Muscle layer of duodenum (tissue), 2 donors: ENCODE measurements around the gene DPYSL5.

Source experiments
- H3K27ac ChIP-seq: one replicate; pipeline ENCODE4 v1.7.0; 2013; ENCODE audit warnings: mild to moderate bottlenecking, low read length
- H3K27me3 ChIP-seq: one replicate; pipeline ENCODE4 v1.7.0; 2013; ENCODE audit warnings: low read depth, mild to moderate bottlenecking, control low read depth, low read length
- H3K36me3 ChIP-seq, 2 donors: one replicate each; pipeline ENCODE4 v1.7.0; 2013; ENCODE audit warnings: low read length in 2 of 2, control low read depth in 1 of 2, mild to moderate bottlenecking in 1 of 2; ENCODE audit not compliant: insufficient read depth in 2 of 2, control insufficient read depth in 1 of 2
- H3K4me1 ChIP-seq, 2 donors: one replicate each; pipeline ENCODE4 v1.7.0; 2013; ENCODE audit warnings: low read length in 2 of 2, mild to moderate bottlenecking in 2 of 2, control low read depth in 1 of 2, moderate library complexity in 1 of 2; ENCODE audit not compliant: insufficient read depth in 2 of 2, control insufficient read depth in 1 of 2
- H3K4me3 ChIP-seq, 2 donors: one replicate each; pipeline ENCODE4 v1.7.0; 2013; ENCODE audit warnings: low read length in 2 of 2, low read depth in 1 of 2, mild to moderate bottlenecking in 1 of 2
- H3K9me3 ChIP-seq, 2 donors: one replicate each; pipeline ENCODE4 v1.7.0; 2013; ENCODE audit warnings: low read length in 2 of 2, control low read depth in 1 of 2, mild to moderate bottlenecking in 1 of 2; ENCODE audit not compliant: control insufficient read depth in 1 of 2
- donor health status: healthy.

The DPYSL5 gene

GRCh38 chr2:26975656-26976055, 127.7 kb downstream of the DPYSL5 start:
- H3K4me3 ChIP-seq: no peak overlapping the region

GRCh38 chr2:26976237-26976636, 128.3 kb downstream of the DPYSL5 start:
- H3K4me1 ChIP-seq: peaks cover 0 to 11% of the 10 kb centered on the region in 2 donors
- no peaks in the 10 kb centered on the region for H3K27me3 ChIP-seq
- H3K36me3 ChIP-seq: no peaks in the 10 kb centered on the region
- no peak overlapping the region for H3K27ac ChIP-seq
- no peak overlapping the region for H3K4me3 ChIP-seq
- H3K9me3 ChIP-seq: no peaks in the 10 kb centered on the region

More at GRCh38 chr2:26975656-26976055, 127.7 kb downstream of the DPYSL5 start:
- Histone ChIP-seq H3K27ac (no peak overlapping the region), H3K36me3 (no peaks in the 10 kb centered on the region), H3K27me3 (no peaks in the 10 kb centered on the region), H3K4me1 (peaks cover 0 to 8% of the 10 kb centered on the region in 2 donors), H3K9me3 (no peaks in the 10 kb centered on the region)

- no peaks in the 10 kb centered on the region for H3K9me3 ChIP-seq
- no peak overlapping the region for H3K4me3 ChIP-seq
- H3K36me3 ChIP-seq: no peaks in the 10 kb centered on the region
- H3K27ac ChIP-seq: no peak overlapping the region
- peaks cover 0 to 12% of the 10 kb centered on the region in 2 donors for H3K4me1 ChIP-seq
- H3K27me3 ChIP-seq: no peaks in the 10 kb centered on the region
Measured at GRCh38 chr2:26977012-26977411, 129.1 kb downstream of the DPYSL5 start.

- no peak overlapping the region for H3K27ac ChIP-seq
- no peaks in the 10 kb centered on the region for H3K9me3 ChIP-seq
- peaks cover 0 to 20% of the 10 kb centered on the region in 2 donors for H3K4me1 ChIP-seq
- H3K27me3 ChIP-seq: no peaks in the 10 kb centered on the region
- H3K36me3 ChIP-seq: no peaks in the 10 kb centered on the region
- H3K4me3 ChIP-seq: no peak overlapping the region
Measured at GRCh38 chr2:26978061-26978596, 130.2 kb downstream of the DPYSL5 start.

- Histone ChIP-seq H3K27me3 (no peaks in the 10 kb centered on the region), H3K27ac (no peak overlapping the region), H3K9me3 (no peaks in the 10 kb centered on the region), H3K36me3 (no peaks in the 10 kb centered on the region), H3K4me1 (peaks cover 0 to 20% of the 10 kb centered on the region in 2 donors), H3K4me3 (no peak overlapping the region)
Measured at GRCh38 chr2:26979741-26980140, 131.8 kb downstream of the DPYSL5 start.

- no peaks in the 10 kb centered on the region for H3K27me3 ChIP-seq
- no peaks in the 10 kb centered on the region for H3K9me3 ChIP-seq
- no peak overlapping the region for H3K4me3 ChIP-seq
- no peaks in the 10 kb centered on the region for H3K36me3 ChIP-seq
- H3K4me1 ChIP-seq: peaks cover 0 to 20% of the 10 kb centered on the region in 2 donors
- no peak overlapping the region for H3K27ac ChIP-seq
Measured at GRCh38 chr2:26980971-26981370, 133.0 kb downstream of the DPYSL5 start.

- Histone ChIP-seq H3K27ac (no peak overlapping the region), H3K4me3 (no peak overlapping the region), H3K27me3 (no peaks in the 10 kb centered on the region), H3K36me3 (peaks cover 0 to 5% of the 10 kb centered on the region in 2 donors), H3K4me1 (peaks cover 0 to 20% of the 10 kb centered on the region in 2 donors), H3K9me3 (no peaks in the 10 kb centered on the region)
Measured at GRCh38 chr2:26982102-26982742, 134.3 kb downstream of the DPYSL5 start.

GRCh38 chr2:26983746-26984145, 135.8 kb downstream of the DPYSL5 start:
- peaks cover 0 to 20% of the 10 kb centered on the region in 2 donors for H3K4me1 ChIP-seq
- H3K36me3 ChIP-seq: peaks cover 0 to 5% of the 10 kb centered on the region in 2 donors
- no peak overlapping the region for H3K4me3 ChIP-seq
- no peak overlapping the region for H3K27ac ChIP-seq
- H3K27me3 ChIP-seq: no peaks in the 10 kb centered on the region
- no peaks in the 10 kb centered on the region for H3K9me3 ChIP-seq

- Histone ChIP-seq H3K36me3 (peaks cover 0 to 5% of the 10 kb centered on the region in 2 donors), H3K27ac (no peak overlapping the region), H3K27me3 (no peaks in the 10 kb centered on the region), H3K4me3 (no peak overlapping the region), H3K4me1 (peaks cover 0 to 19% of the 10 kb centered on the region in 2 donors), H3K9me3 (no peaks in the 10 kb centered on the region)
Measured at GRCh38 chr2:26985807-26986206, 137.9 kb downstream of the DPYSL5 start.

- H3K27ac ChIP-seq: no peak overlapping the region
- H3K36me3 ChIP-seq: peaks cover 0 to 5% of the 10 kb centered on the region in 2 donors
- H3K9me3 ChIP-seq: no peaks in the 10 kb centered on the region
- H3K4me3 ChIP-seq: no peak overlapping the region
- peaks cover 0 to 13% of the 10 kb centered on the region in 2 donors for H3K4me1 ChIP-seq
- H3K27me3 ChIP-seq: no peaks in the 10 kb centered on the region
Measured at GRCh38 chr2:26986576-26986975, 138.6 kb downstream of the DPYSL5 start.

GRCh38 chr2:26988058-26988860, 140.3 kb downstream of the DPYSL5 start:
- no peak overlapping the region for H3K27ac ChIP-seq
- no peaks in the 10 kb centered on the region for H3K4me1 ChIP-seq
- no peaks in the 10 kb centered on the region for H3K9me3 ChIP-seq

More at GRCh38 chr2:26988058-26988860, 140.3 kb downstream of the DPYSL5 start:
- Histone ChIP-seq H3K4me3 (no peak overlapping the region), H3K27me3 (no peaks in the 10 kb centered on the region), H3K36me3 (peaks cover 0 to 5% of the 10 kb centered on the region in 2 donors)
